Thoracic aorta (tissue), 2 donors: Measurements from ENCODE around the gene ZEB2. TPM values are rescaled to one million over a fixed set of nuclear protein-coding genes. Genes with fewer than 3 reads are reported as not detected.

Experiments used
- ATAC-seq: fragments of 150-250 bp; one replicate; pipeline ENCODE4 v1.8.0; 2017; ENCODE audit warnings: low read depth; ENCODE audit not compliant: insufficient number of reproducible peaks, low FRiP score
- DNase-seq: peaks from one replicate; pipeline ENCODE4 v3.0.0-alpha.2; 2020; ENCODE audit warnings: low spot score
- H3K27ac ChIP-seq, 2 donors: fragments of 200-600 bp; sonication (generic); 1 replicate in 1 of 2; 2 replicates in 1 of 2; pipeline ENCODE4 v1.5.1; 2016; ENCODE audit warnings: mild to moderate bottlenecking in 2 of 2, moderate library complexity in 2 of 2
- H3K27me3 ChIP-seq: fragments of 200-600 bp; sonication (generic); replicated peaks from 2 replicates; pipeline ENCODE4 v1.6.0; 2016; ENCODE audit warnings: mild to moderate bottlenecking; ENCODE audit not compliant: insufficient read depth
- H3K36me3 ChIP-seq: fragments of 200-600 bp; sonication (generic); one replicate; pipeline ENCODE4 v1.5.1; 2016
- H3K4me1 ChIP-seq, 2 donors: fragments of 200-600 bp; sonication (generic); 1 replicate in 1 of 2; 2 replicates in 1 of 2; pipeline versions ENCODE4 v1.5.1 to v1.6.0; 2016; ENCODE audit warnings: low read depth in 2 of 2, mild to moderate bottlenecking in 1 of 2; ENCODE audit not compliant: control insufficient read depth in 1 of 2
- H3K4me3 ChIP-seq: fragments of 200-600 bp; sonication (generic); 2 replicates; pipeline ENCODE4 v1.5.1; 2016; ENCODE audit warnings: mild to moderate bottlenecking
- H3K9me3 ChIP-seq: fragments of 200-600 bp; sonication (generic); 2 replicates; pipeline ENCODE4 v1.5.1; 2016
- total RNA-seq, 2 donors: library from RNA; depleted of rRNA; stranded (reverse); fragments of >200 nt; gene quantifications; one replicate each; pipeline versions ENCODE4 v1.1.0 to v1.2.3, GENCODE V29; 2016
- TF ChIP-seq, protein P1 (sequence below): fragments of 200-600 bp; sonication (generic); IDR thresholded peaks from one replicate; pipeline ENCODE4 v1.5.1; 2019; ENCODE audit warnings: antibody characterized with exemption

The ZEB2 gene
- total RNA-seq, 2 donors from 2014 or later: 122 to 190 TPM

DNA sequence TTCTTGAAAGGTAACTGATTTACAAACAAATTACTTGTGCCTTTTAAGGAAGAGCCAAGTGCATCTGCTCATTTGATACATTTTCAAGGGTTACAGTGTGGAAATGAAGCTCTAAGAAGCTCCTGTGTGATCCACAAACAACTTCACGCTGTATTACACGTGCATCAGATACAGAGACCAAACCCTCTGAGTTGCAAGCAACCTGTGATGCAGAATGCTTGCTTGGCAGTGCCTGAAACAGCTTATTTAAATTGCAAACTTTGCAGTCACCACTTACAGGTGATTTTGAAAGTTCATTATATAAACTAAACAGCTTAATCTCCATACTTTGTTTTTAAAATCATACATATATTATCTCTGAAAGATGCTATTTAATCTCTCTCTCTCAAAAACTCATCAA lies 50.1 kb downstream of the ZEB2 start:
- no peak for ATAC-seq
- no peak overlapping the region for H3K27ac ChIP-seq

GRCh38 chr2:144468823-144469595 lies 50.9 kb downstream of the ZEB2 start:
- Histone ChIP-seq H3K27ac (no peak overlapping the region), H3K4me1 (peaks cover 9 to 35% of the 10 kb centered on the region in 2 donors), H3K36me3 (no peaks in the 10 kb centered on the region), H3K9me3 (no peaks in the 10 kb centered on the region), H3K4me3 (no peak overlapping the region), H3K27me3 (no peaks in the 10 kb centered on the region)
- DNase-seq (no peak), ATAC-seq (no peak)
- TF ChIP-seq, protein P1, sequence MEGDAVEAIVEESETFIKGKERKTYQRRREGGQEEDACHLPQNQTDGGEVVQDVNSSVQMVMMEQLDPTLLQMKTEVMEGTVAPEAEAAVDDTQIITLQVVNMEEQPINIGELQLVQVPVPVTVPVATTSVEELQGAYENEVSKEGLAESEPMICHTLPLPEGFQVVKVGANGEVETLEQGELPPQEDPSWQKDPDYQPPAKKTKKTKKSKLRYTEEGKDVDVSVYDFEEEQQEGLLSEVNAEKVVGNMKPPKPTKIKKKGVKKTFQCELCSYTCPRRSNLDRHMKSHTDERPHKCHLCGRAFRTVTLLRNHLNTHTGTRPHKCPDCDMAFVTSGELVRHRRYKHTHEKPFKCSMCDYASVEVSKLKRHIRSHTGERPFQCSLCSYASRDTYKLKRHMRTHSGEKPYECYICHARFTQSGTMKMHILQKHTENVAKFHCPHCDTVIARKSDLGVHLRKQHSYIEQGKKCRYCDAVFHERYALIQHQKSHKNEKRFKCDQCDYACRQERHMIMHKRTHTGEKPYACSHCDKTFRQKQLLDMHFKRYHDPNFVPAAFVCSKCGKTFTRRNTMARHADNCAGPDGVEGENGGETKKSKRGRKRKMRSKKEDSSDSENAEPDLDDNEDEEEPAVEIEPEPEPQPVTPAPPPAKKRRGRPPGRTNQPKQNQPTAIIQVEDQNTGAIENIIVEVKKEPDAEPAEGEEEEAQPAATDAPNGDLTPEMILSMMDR: no peak

More for the DNA sequence above, 50.1 kb downstream of the ZEB2 start:
- DNase-seq: no peak
- TF ChIP-seq, protein P1: no peak
- Histone ChIP-seq H3K4me1 (peaks cover 9 to 43% of the 10 kb centered on the region in 2 donors), H3K4me3 (no peak overlapping the region), H3K36me3 (no peaks in the 10 kb centered on the region), H3K9me3 (no peaks in the 10 kb centered on the region), H3K27me3 (no peaks in the 10 kb centered on the region)

DNA sequence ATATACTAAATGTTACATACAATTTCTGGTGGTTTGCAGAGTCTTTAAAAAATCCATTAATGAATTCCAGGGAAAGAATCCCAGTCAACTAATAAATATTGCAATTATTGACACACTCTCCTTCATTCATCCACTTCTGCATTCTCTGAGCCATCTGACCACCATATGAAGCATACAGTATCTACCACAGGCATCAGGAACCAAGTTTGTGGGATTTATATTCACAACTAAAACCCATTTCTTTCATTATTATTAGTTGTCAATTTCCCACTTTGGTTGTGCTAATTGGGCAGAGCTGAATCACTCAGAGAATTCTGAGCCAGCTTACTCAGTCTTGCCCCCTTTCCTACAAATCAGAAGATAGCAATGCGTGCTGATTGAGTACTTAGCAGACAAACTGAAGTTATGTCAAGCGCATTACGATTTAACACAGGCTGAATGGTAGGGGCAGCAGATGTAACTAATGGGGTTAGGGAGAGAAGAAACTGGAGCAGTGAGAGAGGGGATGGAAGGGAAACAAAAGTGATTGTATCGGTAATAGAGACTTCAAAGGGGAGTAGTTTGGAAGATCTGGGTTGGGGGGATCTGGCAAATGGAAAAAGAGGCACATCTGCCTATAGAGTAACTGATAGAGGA lies 52.3 kb downstream of the ZEB2 start:
- H3K27me3 ChIP-seq: no peaks in the 10 kb centered on the region
- H3K36me3 ChIP-seq: no peaks in the 10 kb centered on the region
- no peak for DNase-seq
- H3K4me3 ChIP-seq: no peak overlapping the region
- no peak overlapping the region for H3K27ac ChIP-seq
- no peak for ATAC-seq
- H3K9me3 ChIP-seq: no peaks in the 10 kb centered on the region
- TF ChIP-seq, protein P1: no peak
- H3K4me1 ChIP-seq: peaks cover 13 to 37% of the 10 kb centered on the region in 2 donors

DNA sequence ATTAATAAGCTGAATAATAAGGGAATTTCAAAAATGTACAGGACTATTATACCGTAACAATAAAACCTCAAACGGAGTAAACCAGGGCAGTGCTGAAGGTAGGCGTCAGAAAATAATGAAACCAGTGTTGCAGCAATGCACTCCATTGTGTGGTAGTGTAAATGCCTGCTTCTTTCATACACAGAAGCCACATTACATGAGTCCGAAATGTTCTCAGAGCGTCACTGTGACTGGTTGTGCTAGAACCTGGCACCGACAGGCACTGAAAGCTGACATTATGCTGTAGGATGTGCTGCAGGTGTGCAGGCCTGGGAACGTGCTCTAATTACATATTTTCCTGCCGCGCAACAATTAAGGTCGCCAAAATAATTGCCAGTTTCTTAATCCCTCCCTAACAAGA lies 53.3 kb downstream of the ZEB2 start:
- H3K4me1 ChIP-seq: peaks cover 14 to 43% of the 10 kb centered on the region in 2 donors
- no peak overlapping the region for H3K27ac ChIP-seq
- ATAC-seq (no peak), DNase-seq (no peak)
- no peak overlapping the region for H3K4me3 ChIP-seq
- no peaks in the 10 kb centered on the region for H3K9me3 ChIP-seq
- no peaks in the 10 kb centered on the region for H3K36me3 ChIP-seq
- TF ChIP-seq, protein P1: no peak
- no peaks in the 10 kb centered on the region for H3K27me3 ChIP-seq

GRCh38 chr2:144465749-144466148 lies 54.2 kb downstream of the ZEB2 start:
- peaks cover 8 to 47% of the 10 kb centered on the region in 2 donors for H3K4me1 ChIP-seq
- TF ChIP-seq, protein P1: no peak
- no peaks in the 10 kb centered on the region for H3K27me3 ChIP-seq
- no peaks in the 10 kb centered on the region for H3K36me3 ChIP-seq
- no peak for DNase-seq
- ATAC-seq: no peak
- H3K9me3 ChIP-seq: no peaks in the 10 kb centered on the region
- no peak overlapping the region for H3K4me3 ChIP-seq
- H3K27ac ChIP-seq: no peak overlapping the region
